Measurements from ENCODE around the gene RFTN1.

DNA sequence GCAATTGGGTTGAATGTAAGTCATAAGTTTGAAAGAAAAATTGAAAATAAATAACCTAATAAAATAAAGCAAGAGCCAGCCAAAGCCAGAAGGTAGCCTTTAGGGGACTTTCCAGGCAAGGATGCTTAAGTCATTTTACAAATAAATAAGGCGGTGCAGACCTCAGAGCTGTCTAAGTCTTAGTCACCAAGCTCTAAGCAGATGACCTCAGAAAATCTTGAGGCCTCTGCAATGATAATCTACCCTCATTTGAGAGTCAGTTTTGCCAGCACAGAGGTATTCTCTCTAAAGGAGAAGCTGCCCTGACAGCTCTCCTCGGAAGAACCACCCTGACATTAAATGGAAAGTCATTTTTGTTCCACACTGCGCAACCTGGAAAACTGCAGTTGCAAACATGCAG lies 134.6 kb downstream of the RFTN1 start:
- TF ChIP-seq, protein P1, sequence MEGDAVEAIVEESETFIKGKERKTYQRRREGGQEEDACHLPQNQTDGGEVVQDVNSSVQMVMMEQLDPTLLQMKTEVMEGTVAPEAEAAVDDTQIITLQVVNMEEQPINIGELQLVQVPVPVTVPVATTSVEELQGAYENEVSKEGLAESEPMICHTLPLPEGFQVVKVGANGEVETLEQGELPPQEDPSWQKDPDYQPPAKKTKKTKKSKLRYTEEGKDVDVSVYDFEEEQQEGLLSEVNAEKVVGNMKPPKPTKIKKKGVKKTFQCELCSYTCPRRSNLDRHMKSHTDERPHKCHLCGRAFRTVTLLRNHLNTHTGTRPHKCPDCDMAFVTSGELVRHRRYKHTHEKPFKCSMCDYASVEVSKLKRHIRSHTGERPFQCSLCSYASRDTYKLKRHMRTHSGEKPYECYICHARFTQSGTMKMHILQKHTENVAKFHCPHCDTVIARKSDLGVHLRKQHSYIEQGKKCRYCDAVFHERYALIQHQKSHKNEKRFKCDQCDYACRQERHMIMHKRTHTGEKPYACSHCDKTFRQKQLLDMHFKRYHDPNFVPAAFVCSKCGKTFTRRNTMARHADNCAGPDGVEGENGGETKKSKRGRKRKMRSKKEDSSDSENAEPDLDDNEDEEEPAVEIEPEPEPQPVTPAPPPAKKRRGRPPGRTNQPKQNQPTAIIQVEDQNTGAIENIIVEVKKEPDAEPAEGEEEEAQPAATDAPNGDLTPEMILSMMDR (conservative IDR thresholded peaks at IDR 0.05; ENCODE audit: low read depth in 2 of 2), result no peak
- TF ChIP-seq EZH2phosphoT487 (IDR thresholded peaks at IDR 0.05; ENCODE audit: unreplicated experiment) (no peak), EZH2 (IDR thresholded peaks at IDR 0.05; ENCODE audit: low read depth, unreplicated experiment) (no peak)
- TF ChIP-seq, protein P2, sequence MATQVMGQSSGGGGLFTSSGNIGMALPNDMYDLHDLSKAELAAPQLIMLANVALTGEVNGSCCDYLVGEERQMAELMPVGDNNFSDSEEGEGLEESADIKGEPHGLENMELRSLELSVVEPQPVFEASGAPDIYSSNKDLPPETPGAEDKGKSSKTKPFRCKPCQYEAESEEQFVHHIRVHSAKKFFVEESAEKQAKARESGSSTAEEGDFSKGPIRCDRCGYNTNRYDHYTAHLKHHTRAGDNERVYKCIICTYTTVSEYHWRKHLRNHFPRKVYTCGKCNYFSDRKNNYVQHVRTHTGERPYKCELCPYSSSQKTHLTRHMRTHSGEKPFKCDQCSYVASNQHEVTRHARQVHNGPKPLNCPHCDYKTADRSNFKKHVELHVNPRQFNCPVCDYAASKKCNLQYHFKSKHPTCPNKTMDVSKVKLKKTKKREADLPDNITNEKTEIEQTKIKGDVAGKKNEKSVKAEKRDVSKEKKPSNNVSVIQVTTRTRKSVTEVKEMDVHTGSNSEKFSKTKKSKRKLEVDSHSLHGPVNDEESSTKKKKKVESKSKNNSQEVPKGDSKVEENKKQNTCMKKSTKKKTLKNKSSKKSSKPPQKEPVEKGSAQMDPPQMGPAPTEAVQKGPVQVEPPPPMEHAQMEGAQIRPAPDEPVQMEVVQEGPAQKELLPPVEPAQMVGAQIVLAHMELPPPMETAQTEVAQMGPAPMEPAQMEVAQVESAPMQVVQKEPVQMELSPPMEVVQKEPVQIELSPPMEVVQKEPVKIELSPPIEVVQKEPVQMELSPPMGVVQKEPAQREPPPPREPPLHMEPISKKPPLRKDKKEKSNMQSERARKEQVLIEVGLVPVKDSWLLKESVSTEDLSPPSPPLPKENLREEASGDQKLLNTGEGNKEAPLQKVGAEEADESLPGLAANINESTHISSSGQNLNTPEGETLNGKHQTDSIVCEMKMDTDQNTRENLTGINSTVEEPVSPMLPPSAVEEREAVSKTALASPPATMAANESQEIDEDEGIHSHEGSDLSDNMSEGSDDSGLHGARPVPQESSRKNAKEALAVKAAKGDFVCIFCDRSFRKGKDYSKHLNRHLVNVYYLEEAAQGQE (IDR thresholded peaks at IDR 0.05; ENCODE audit: unreplicated experiment), result no peak

Data from GM23338 (cell line).